ENCODE measurements around the gene SREK1. TPM values are rescaled to one million over a fixed set of nuclear protein-coding genes. Genes with fewer than 3 reads are reported as not detected.

Gene SREK1
- total and polyA plus RNA-seq, 2 of the 8 experiments (the other 6 are each of a cell fraction or from before 2014, with no cell fraction given), result 10.6 to 40.4 TPM

DNA sequence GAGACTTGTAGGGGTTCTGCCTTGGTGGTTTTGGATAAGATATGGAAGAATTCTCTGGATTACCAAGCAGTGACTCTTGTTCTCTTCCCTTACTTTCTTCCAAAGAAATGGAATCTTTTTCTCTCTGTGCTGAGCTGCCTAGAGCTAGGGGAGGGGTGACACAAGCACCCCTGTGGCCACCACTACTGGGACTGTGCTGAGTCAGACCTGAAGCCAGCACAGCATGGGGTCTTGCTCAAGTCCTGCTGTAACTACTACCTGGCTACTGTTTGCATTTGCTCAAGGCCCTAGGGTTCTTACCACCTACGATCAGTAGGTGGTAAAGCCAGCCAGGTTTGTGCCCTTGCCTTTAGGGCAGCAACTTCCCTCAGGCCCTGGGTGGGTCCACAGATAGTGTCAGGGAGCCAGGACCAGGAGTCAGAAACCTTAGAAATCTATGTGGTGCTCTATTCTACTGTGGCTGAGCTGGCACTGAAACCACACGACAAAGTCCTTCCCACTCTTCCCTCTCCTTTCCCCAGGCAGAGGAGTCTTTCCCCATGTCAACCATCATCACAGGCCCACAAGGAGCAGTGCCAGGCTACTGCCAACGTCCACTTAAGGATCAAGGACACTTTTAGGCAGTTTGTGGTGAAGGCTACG lies 53.8 kb downstream of the SREK1 start (continued):
- no peak for TF ChIP-seq TBP (IDR thresholded peaks at IDR 0.05; ENCODE audit: low read depth, low read length)
- no peak for TF ChIP-seq POLR2AphosphoS5 (IDR thresholded peaks at IDR 0.05; ENCODE audit: low read depth, low read length)
- TF ChIP-seq KDM5A (IDR thresholded peaks at IDR 0.05; ENCODE audit: low read length), result no peak
- TF ChIP-seq SUZ12 (IDR thresholded peaks at IDR 0.05; ENCODE audit: low read length), result no peak
- no peak for TF ChIP-seq GTF2F1 (IDR thresholded peaks at IDR 0.05; ENCODE audit: borderline replicate concordance, low read depth, low read length)
- no peak for TF ChIP-seq BRCA1 (IDR thresholded peaks at IDR 0.05; ENCODE audit: low read depth, low read length)
- no peak for TF ChIP-seq JUN (IDR thresholded peaks at IDR 0.05; ENCODE audit: low read depth, low read length)
- TF ChIP-seq CEBPB (IDR thresholded peaks at IDR 0.05; ENCODE audit: low read depth, low read length), result no peak
